ENCODE results near the gene CREB1.
"Not testable (repeated sequence)": the region's sequence is repeated elsewhere in the genome, so short reads cannot be mapped to it uniquely, and the experiment has no call there.

Gene CREB1

DNA sequence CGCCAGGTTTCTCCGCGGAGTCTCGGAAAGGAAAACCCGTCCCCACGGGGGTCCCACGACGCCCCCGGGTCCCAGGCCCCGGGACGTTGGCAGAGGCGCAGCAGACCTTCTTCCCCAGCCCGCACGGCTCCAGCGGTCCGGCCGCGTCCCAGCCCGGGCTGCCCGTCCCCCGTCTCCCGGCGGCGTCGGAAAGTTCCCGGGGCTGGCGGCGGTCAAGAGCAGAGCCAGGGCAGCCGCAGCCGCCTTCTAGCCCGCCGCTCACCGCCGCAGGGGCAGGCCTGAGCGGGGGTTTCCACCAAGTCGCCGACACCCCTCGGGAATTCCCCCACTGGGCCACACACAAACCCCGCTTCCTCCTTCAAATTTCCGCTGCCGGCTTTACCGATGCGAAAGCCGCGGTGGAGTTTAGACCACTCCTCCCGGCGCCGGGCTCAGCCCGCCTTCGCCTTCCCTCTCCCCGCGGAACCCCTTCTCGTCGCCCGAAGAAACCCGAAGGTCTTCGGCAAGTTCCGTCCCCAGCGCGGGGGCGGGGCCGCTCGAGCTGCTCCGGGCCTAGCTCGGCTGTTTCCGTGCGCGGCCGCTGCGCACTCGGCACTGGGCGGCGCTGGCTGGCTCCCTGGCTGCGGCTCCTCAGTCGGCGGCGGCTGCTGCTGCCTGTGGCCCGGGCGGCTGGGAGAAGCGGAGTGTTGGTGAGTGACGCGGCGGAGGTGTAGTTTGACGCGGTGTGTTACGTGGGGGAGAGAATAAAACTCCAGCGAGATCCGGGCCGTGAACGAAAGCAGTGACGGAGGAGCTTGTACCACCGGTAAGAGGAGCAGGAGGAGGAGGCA is at the start of gene CREB1:
TSS of gene CREB1 (plus strand) at position 633 of the 830 bp plus-strand sequence. CDS start 25,674 bp downstream, outside the sequence.
- peak; percentile 92 for DNase-seq

DNA sequence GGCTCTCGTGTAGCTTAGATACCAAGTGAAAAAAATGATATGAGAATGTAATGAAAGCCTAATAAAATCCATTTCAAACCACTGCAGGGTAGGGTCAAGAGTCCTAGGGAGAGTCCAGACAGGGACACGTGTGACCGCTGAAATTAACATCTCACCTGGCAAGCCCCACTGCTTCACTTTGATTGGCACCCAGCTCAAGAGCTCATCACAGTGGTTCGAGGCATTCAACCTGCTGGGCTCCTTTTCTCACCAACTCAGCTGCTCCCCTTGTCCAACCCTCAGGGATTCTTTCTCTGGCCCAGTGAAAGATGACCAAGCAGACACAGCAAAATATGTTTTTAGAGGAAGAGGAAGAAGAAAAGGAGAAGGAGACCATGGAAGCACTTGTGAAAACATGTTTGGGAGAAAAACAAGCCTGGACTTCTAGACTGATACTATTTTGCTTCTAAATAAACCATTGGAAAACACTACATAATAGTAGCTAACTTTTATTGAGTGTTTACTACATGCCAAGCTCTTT is 49.2 kb upstream of the CREB1 start:
- no peak for DNase-seq

DNA sequence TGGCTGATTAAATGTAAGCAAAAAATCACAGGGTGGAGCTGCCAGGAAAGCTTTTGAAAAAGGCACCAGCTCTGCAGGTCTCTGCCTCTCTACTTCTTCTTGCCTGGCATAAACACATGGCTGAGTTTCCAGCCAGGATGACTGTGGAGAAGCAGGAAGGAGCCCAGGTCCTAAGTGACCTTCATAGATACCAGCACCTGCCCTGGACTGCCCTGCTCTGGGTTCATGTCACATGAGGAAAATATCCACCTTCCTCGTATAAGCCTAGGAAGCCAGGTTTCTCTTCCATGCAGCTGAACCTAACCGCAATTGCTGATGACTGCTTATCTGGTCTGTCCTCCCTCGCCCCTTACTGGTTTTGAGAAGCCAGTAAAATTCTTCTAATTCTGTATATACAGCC is 47.8 kb upstream of the CREB1 start:
- no peak for DNase-seq

DNA sequence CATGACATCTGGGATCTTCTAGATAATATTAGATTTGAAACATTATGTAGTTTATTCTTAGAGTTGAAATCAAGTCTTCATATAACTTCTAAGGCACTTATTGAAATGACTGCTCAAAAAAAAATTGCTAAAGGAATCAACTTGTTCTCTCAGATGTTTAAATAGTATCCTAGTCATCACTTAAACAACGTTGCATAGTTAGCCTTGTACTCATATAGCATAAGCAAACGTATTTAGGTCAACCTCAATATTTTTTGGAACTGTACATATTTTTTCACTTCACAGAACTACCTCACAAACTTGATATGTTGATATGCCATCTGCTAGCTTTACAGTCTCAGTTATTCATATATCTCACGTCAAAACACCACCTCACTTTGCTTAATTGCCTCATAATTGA is 47.1 kb upstream of the CREB1 start:
- no peak for DNase-seq

DNA sequence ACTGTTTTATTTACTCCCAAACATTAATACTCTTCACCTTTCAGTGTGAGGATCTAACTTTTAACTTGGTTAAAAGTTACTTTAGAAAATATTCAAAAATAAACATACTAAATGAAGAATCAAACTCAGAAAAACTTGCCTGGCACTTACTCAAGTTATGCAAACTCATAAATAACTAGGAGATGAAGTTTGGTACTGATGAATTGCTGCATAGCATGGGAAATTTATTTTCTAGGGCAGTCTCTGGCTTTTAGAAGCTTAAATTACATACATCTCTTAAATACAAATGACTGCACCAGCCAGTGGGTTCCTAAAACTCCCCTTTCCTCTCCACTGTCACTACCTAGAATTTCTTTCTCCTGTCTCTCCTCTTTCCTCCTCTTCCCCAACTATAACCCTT is 46.7 kb upstream of the CREB1 start:
- no peak for DNase-seq

DNA sequence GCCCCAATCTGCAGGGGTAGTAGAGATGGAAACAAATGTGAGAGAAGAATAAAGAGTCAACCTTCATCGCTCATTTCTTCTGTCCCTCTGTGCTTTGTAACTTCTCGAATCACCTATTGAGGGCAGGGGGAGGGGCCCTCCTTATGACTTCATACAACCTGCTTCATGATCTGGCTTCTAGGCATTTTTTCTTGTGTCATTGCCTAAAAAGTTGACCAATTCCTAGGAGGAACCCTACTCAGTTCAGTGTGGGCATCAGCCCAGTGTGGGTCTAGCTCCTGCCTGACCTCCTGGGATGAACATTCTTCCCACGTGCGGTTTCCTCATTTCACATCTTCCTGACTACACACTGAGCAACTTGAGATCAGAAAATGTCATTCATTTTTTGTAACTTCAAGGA is 46.3 kb upstream of the CREB1 start:
- no peak for DNase-seq

DNA sequence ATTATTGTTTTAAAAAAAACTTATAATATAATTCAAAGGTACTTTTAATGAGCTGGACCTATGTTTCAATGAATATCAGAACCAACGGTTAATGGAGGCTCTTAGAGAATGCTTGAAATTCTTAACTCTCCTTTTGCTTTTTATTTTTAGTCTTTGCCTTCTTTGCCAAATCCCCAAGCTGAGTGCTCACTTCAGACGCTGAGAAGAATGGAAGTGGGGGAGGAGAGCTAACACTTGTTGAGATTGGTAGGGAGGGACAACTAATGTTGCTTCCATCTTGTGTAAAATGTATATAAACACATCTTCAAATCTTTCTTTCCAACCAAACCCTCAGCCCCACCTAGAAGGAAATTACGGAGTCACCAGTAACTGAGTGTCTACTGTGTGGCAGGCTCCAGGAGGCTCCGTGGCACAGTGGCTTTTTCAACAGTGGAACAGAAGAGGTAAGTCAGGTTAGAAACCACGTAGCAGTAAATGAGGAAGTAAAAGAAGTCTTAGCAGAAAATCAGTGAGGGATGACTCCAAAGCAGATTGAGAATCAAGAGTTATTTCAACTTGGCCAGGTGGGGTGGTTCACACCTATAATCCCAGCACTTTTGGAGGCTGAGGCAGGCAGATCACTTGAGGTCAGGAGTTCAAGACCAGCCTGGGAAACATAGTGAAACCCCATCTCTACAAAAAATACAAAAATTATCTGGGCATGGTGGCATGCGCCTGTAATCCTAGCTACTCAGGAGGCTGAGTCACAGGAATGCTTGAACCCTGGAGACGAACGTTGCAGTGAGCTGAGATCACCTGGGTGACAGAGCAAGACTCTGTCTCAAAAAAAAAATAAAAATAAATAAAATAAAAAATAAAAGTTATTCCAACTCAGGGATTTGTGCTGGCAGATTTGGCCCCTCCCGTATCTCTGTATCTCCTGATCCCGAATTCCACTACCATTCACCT is 45.0 kb upstream of the CREB1 start:
- DNase-seq, result no peak

DNA sequence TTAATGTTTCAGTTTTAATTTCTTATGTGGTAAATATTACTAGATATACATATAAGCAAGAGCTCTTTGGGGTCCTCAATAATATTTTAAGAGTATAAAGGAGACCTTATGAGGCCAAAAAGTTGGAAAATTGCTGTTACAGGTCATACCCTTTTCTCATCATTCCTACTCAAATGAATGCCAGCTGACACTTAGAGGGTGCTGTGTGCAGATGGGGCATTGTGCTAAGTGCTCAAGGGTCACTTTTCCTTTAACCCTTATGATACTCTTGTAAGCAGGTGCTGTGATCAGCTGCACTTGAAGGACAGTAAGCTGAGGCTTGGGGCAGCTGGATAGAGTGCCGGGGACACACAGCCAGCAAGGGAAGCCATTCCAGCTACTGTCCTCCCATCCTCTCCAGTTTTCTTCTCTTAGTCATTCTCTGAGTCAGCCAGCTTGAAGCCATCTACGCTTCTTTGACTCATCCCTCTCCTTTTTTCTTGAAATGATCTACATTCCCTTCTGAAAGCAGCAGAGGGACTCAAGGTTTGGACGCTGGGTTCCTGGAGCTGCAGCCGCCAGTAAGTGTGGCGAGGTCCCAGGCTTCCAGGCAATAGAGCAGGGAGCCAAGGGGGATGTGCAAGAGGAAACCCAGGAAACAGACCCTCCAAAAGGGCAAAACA is 42.0 kb upstream of the CREB1 start:
- DNase-seq, result no peak

DNA sequence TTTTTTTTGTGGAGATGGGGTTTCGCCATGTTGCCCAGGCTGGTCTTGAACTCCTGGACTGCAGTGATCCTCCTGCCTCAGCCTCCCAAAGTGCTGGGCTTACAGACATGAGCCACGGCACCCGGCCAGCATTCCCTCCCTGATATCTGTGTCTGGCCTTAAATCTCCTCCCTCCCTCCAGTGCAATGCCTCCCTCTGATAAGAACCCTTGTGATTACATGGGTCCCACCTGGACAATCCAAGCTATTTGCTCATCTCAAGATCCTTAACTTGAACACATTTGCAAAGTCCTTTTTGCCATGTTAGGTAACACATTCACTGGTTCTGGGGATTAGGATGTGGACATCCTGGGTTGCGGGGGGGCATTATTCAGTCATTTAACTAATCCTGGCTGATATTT is 40.5 kb upstream of the CREB1 start:
- DNase-seq, result no peak

DNA sequence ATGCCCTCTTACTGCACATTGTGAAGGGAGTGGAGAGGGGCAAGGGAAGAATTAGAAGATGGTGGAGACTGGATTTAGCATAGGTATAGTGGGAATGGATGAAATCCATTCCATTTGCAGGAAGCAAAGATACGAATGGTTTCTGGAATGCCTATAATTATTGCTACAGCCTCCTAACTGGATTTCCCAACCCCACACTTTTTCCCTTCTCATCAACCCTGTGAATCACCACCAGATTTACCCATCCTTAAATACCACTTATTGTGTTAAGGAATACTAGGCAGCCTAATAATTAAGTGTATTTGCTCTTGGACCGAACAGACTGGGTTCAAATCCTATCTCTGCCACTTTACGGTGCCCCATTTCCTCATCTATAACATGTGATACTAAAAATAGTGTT is 39.3 kb upstream of the CREB1 start:
- no peak for DNase-seq

DNA sequence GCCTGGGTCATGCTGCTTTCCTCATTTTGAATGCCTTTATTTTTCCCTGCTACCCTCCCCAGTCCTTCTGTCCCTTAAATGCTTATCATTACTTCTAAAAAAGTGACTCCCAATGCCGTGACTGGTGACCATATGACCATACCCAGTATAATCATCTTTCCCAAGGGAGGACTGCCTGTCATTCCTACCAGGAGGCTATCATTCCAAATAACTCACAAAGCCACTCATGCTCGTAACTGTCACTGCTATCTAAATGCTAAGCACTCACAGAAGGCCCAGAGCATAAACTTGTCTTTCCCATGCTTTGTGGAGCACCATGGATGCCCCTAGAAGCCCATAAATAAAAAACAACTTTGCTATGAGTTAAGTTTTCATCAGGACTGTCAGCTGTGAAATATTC is 38.7 kb upstream of the CREB1 start:
- no peak for DNase-seq

DNA sequence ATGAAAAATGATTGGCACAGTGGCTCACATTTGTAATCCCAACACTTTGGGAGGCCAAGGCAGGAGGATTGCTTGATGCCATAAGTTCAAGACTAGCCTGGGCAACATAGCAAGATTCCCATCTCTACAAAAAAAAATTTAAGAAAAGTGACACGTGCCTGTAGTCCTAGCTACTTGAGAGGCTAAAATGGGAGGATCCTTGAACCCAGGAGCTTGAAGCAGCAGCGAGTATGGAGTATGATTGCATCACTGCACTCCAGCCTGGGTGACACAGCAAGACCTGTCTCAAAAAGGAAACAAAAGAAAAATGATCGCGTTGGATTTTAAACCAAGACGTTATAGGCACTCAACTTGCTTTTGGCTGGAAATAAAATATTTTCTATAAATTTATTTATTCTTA is 37.8 kb upstream of the CREB1 start:
- no peak for DNase-seq

DNA sequence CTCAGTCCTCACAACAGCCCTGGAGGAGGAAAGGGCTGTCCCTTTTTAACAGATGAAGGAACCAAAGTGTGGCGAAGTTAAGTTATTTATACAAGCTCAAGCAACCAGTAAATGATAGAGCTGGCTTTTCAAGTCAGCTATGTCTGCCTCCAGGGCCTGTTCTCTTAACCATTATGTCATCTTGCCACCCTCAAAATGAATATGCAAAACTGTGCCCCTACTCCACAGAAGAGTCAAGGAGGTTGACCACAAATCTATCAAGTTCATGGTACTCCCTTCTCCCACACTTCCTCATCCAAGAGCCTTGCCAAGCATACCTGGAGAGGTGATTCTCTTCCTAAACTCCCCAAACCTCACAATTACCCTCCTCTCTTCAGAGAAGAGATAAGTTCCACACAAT is 37.3 kb upstream of the CREB1 start:
- no peak for DNase-seq

DNA sequence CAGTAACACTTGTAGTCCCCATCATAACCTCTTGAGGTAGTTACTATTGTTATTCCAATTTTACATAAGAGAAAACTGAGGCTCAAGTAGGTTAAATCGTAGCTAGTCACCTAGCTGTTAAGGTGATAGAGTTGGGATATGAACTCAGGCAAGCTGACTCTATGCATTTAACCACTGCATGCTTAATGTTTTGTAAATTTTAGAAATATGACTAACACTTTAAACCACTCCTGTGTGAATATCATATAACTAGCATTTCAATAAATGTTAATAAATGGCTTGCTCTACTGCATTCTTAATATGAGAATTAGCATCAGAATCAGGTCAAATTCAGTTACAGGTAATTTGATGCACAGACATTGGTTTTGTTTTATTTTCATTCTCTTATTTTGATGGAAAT is 35.6 kb upstream of the CREB1 start:
- DNase-seq, result no peak

DNA sequence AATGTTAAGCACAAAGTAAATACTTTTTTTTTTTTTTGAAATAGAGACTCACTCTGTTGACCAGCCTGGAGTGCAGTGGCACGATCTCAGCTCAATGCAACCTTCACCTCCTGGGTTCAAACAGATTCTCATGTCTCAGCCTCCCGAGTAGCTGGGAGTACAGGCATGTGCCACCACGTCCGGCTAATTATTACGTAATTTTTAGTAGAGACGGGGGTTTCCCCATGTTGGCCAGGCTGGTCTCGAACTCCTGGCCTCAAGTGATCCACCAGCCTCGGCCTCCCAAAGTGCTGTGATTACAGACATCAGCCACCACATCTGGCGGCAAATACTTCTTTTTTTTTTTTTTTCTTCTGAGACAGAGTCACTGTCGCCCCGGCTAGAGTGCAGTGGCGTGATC is 32.8 kb upstream of the CREB1 start:
- DNase-seq, result not testable (repeated sequence)

DNA sequence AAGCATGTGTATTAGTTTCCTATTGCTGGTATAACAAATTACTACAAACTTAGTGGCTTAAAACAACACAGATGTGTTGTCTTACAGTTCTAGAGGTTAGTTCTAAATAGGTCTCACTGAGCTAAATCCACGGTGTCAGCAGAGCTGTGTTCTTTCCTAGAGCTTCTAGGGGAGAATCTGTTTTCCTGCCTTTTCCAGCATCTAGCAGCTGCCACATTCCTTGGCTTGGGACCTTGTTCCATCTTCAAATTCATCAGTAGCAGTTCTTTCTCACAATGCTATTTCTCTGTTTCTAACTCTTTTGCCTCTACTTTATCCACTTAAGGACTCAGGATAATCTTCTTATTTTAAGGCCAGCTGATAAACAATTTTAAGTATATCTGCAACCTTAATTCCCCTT is 32.2 kb upstream of the CREB1 start:
- no peak for DNase-seq

DNA sequence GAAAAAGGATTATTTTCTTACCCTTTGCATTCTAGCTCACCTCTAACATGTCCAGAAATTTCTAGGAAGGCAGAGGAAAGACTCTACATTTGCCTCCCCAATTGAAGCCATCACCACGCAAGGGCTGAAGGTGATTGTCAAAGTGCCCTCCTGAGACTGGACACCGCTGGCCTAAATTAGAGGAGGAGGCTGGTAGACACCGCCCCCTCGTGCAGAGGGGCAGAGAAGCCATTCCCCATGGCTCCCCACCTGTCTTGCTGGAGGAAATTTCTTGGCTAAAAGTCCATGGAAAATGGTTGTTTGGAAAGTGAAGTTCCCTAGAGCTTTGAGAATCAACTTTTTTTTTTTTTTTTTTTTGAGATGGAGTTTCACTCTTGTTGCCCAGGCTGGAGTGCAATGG is 31.3 kb upstream of the CREB1 start:
- DNase-seq, result no peak

DNA sequence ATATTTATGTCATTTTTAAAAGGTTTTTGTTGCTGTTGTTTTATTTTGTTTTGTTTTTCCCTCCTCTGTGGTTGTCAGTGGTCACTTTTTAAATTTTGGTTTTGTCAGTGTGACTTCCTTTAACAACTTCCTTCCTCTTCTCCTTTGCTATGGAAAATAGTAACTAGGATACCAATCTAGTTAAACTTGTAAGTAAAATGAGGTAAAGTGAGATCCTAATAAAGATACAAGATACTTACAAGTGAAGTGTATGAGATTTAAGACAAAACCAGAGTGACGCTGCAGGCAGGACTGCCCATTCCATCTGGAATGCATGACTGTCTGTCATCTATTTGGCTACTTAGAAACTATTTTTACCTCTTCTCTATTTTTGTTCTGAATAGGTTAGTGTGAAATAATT is 30.6 kb upstream of the CREB1 start:
- no peak for DNase-seq

DNA sequence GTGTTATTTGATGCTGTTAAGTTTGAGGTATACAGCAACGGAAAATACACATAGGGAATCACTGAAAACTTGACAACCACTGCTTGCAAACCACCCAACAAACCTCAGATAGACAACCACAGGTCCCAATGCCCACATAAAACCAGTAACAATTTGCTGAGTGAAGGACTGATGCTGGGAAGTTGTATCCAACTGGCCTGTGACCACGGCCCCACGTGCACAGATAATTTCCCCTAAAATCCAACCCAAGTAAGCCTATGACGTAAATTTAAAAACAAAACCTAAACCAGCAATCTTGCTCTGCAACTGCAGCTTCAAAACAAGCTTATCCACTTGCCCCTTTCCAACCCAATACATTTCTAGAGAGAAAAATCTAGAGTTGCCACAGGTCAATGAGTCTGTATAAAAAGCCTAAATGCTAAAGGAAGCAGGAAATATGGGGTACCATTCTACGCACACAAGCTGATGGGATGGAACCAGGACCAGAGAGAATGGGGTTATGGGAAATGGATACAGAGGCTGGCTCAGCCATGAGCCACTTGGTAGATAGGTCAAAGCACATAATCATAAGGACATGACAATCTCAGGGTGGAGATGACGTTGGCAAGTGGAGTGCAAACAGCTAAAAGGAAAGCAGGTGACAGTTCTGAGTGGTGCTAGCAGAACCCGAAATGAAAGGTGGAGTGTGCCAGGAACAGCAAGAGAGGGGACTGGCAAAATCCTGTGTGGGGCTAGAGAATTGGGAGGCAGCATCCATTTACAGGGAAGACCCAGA is 27.8 kb upstream of the CREB1 start:
- DNase-seq, result no peak

DNA sequence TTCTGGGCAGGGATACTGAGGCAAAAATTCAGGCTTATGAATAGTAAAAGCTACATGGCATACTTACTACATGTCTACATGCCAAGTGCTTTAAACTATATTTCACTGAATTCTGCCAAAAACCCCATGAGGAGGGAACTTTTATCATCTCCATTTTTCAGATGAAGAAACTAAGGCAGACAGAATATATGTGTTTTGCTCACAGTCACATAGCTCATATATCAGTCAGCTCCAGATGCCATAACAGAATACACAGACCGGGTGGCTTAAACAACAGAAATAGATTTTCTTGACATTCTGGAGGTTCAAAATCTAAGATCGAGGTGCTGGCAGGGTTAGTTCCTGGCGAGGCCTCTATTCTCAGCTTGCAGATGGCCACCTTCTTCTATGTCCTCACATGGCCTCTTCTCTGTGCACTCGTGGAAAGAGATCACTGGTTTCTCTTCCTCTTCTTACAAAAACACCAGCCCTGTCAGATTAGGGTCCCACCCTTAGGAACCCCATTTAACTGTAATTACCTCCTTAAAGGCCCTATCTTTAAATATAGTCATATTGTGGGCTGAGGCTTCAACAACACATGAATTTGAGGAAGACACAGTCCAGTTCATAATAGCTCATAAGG is 27.1 kb upstream of the CREB1 start:
- no peak for DNase-seq

DNA sequence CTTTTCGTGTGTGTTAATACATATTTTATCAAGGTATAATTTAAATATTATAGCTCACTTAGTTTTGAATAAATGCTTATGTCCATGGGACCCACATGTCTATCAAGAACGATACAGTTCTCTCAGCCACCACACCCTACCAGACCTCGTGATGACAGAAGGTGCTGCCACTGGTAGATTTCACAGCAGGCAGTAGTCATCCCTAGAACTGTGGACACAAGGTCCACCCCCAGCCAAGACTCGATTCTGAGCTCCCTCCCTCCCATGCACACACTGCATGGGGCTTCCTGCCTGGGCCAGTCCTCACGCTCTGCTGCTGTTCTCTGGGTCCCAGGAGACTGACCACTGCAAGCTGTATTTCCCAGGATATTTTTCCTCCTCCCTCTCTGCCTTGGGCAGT is 26.5 kb upstream of the CREB1 start:
- no peak for DNase-seq

Data from NCI-H1092 (cell line).